IMR-90 (cell line): ENCODE data around the gene EXOC4. TPM values are rescaled to one million over a fixed set of nuclear protein-coding genes. Genes with fewer than 3 reads are reported as not detected.

Experiments
- ATAC-seq: fragments of 200-7000 bp; cut with Tn5 transposase; 2 replicates; pipeline ENCODE4 v1.9.1; 2020; ENCODE audit warnings: low read depth, mild to moderate bottlenecking, moderate library complexity
- BruUV-seq: library from RNA; stranded (reverse); fragments of 400-500 nt; replicated peaks from 2 replicates; lab custom pipeline; 2021; lab: Mats Ljungman, UMichigan
- CTCF ChIA-PET: fragments of 300-600 bp; formaldehyde crosslinking; extraction: SDS; loops from one replicate; lab custom pipeline; 2021; ENCODE audit warnings: antibody characterized with exemption; lab: Yijun Ruan, JAX
- POLR2A ChIA-PET: fragments of 300-600 bp; sonication (Branson Sonifier 250); formaldehyde crosslinking; loops from one replicate; lab custom pipeline; 2022; ENCODE audit warnings: antibody characterized with exemption; ENCODE audit not compliant: unreplicated experiment; lab: Charles Lee
- DNase-seq: peaks from one replicate; pipeline ENCODE4 v3.0.0; 2013
- H2AFZ ChIP-seq: replicated peaks from 2 replicates; pipeline ENCODE3; 2013; ENCODE audit warnings: low read length, mild to moderate bottlenecking; ENCODE audit not compliant: poor library complexity
- H2AK5ac ChIP-seq: 2 replicates; pipeline ENCODE4 v1.6.1; 2013; ENCODE audit warnings: low read depth, low read length, inconsistent platforms
- H2AK9ac ChIP-seq: replicated peaks from 2 replicates; pipeline ENCODE3; 2013; ENCODE audit warnings: mild to moderate bottlenecking, low read depth, low read length, moderate library complexity; ENCODE audit not compliant: poor library complexity
- H2BK120ac ChIP-seq: 2 replicates; pipeline ENCODE4 v1.6.1; 2013; ENCODE audit warnings: low read depth, low read length, inconsistent platforms
- H2BK15ac ChIP-seq: 3 replicates; pipeline ENCODE4 v1.6.1; 2013; ENCODE audit warnings: low read depth, low read length, inconsistent platforms
- H2BK20ac ChIP-seq: 2 replicates; pipeline ENCODE4 v1.6.1; 2013; ENCODE audit warnings: low read depth, mild to moderate bottlenecking, inconsistent platforms, low read length, moderate library complexity
- H2BK5ac ChIP-seq: 2 replicates; pipeline ENCODE4 v1.6.1; 2013; ENCODE audit warnings: mild to moderate bottlenecking, low read depth, low read length, inconsistent platforms; ENCODE audit not compliant: poor library complexity, severe bottlenecking
- H3K14ac ChIP-seq: replicated peaks from 2 replicates; pipeline ENCODE4 v1.6.1; 2013; ENCODE audit warnings: low read depth, low read length, inconsistent platforms
- H3K18ac ChIP-seq: 2 replicates; pipeline ENCODE4 v1.6.1; 2013; ENCODE audit warnings: low read depth, low read length, control low read depth
- H3K23ac ChIP-seq: 2 replicates; pipeline ENCODE4 v1.6.1; 2013; ENCODE audit warnings: low read depth, low read length, inconsistent platforms
- H3K27ac ChIP-seq: 2 replicates; pipeline ENCODE4 v1.5.1; 2013; ENCODE audit warnings: mild to moderate bottlenecking, control low read depth, low read length; ENCODE audit not compliant: insufficient read depth
- H3K27me3 ChIP-seq: 2 replicates; pipeline ENCODE4 v1.6.1; 2013; ENCODE audit warnings: low read length; ENCODE audit not compliant: control insufficient read depth, insufficient read depth
- H3K36me3 ChIP-seq: 2 replicates; pipeline ENCODE4 v1.6.1; 2013; ENCODE audit warnings: low read length, mixed read lengths; ENCODE audit not compliant: control insufficient read depth, insufficient read depth
- H3K4ac ChIP-seq: 2 replicates; pipeline ENCODE4 v1.6.1; 2013; ENCODE audit warnings: low read depth, low read length, inconsistent platforms
- H3K4me1 ChIP-seq: 2 replicates; pipeline ENCODE4 v1.6.1; 2013; ENCODE audit warnings: low read length, mixed read lengths; ENCODE audit not compliant: control insufficient read depth, insufficient read depth
- H3K4me2 ChIP-seq: 2 replicates; pipeline ENCODE4 v1.6.1; 2013; ENCODE audit warnings: low read depth, mild to moderate bottlenecking, control low read depth, low read length, moderate library complexity
- H3K4me3 ChIP-seq: 2 replicates; pipeline ENCODE4 v1.5.1; 2013; ENCODE audit warnings: low read depth, mild to moderate bottlenecking, control low read depth, low read length, moderate library complexity; ENCODE audit not compliant: insufficient read depth
- H3K56ac ChIP-seq: 2 replicates; pipeline ENCODE4 v1.6.1; 2013; ENCODE audit warnings: low read length, inconsistent platforms; ENCODE audit not compliant: insufficient read depth; ENCODE audit errors: extremely low read depth
- H3K79me1 ChIP-seq, 2 experiments: 2 replicates each; pipeline ENCODE4 v1.6.1; 2013; ENCODE audit warnings: low read length in 2 of 2, inconsistent platforms in 1 of 2, low read depth in 1 of 2
- H3K9ac ChIP-seq: 2 replicates; pipeline ENCODE4 v1.6.1; 2013; ENCODE audit warnings: low read depth, low read length, control low read depth
- H3K9me1 ChIP-seq: 2 replicates; pipeline ENCODE4 v1.6.1; 2013; ENCODE audit warnings: low read length, inconsistent platforms; ENCODE audit not compliant: insufficient read depth
- H3K9me3 ChIP-seq: 2 replicates; pipeline ENCODE4 v1.6.1; 2013; ENCODE audit warnings: low read length; ENCODE audit not compliant: control insufficient read depth, insufficient read depth
- H4K20me1 ChIP-seq: 2 replicates; pipeline ENCODE4 v1.6.1; 2013; ENCODE audit warnings: low read length, inconsistent platforms; ENCODE audit not compliant: insufficient read depth
- H4K5ac ChIP-seq: 2 replicates; pipeline ENCODE4 v1.6.1; 2013; ENCODE audit warnings: mild to moderate bottlenecking, low read depth, low read length, control low read depth
- H4K8ac ChIP-seq, 2 experiments: 2 replicates each; pipeline ENCODE4 v1.6.1; 2013; ENCODE audit warnings: low read depth in 2 of 2, low read length in 2 of 2, control low read depth in 1 of 2, inconsistent platforms in 1 of 2
- H4K91ac ChIP-seq: 2 replicates; pipeline ENCODE4 v1.6.1; 2013; ENCODE audit warnings: low read depth, low read length, inconsistent platforms; ENCODE audit not compliant: insufficient read depth
- BHLHE40 ChIP-seq: fragments of 150-350 bp; IDR thresholded peaks from 2 replicates; pipeline ENCODE4 v1.6.1; 2016; ENCODE audit warnings: mild to moderate bottlenecking, low read depth, low read length
- CHD1 ChIP-seq: IDR thresholded peaks from 2 replicates; pipeline ENCODE4 v1.6.1; 2012; ENCODE audit warnings: low read depth, low read length, improper control_type of control experiment
- MAZ ChIP-seq: IDR thresholded peaks from 2 replicates; pipeline ENCODE4 v1.6.1; 2012; ENCODE audit warnings: low read depth, mild to moderate bottlenecking, low read length, improper control_type of control experiment, moderate library complexity, borderline replicate concordance
- POLR2A ChIP-seq: IDR thresholded peaks from 2 replicates; pipeline ENCODE4 v1.6.1; 2012; ENCODE audit warnings: mild to moderate bottlenecking, low read depth, low read length
- RAD21 ChIP-seq: IDR thresholded peaks from 2 replicates; pipeline ENCODE4 v1.6.1; 2012; ENCODE audit warnings: low read length, improper control_type of control experiment
- WGBS, 2 experiments: methylation state at CpG; one replicate each; pipeline versions ENCODE4 v1.1.5 to v1.1.7; 2013; ENCODE audit warnings: missing lambda C conversion rate in 2 of 2; ENCODE audit not compliant: insufficient read length in 1 of 2; ENCODE audit errors: extremely low coverage in 2 of 2; 5-methylcytosine and 5-hydroxymethylcytosine counted together
- dilution Hi-C: fragments of 300-500 bp; cut with HindIII; formaldehyde crosslinking; loops from one replicate; pipeline ENCODE4 v1.14.3; 2018; ENCODE audit warnings: low sequenced_read_pairs; ENCODE audit not compliant: unreplicated experiment
- in situ Hi-C: fragments of 300-500 bp; cut with MboI; formaldehyde crosslinking; loops from 3 replicates; pipeline ENCODE4 v1.14.3; 2019; ENCODE audit warnings: low sequenced_read_pairs, inconsistent platforms, mixed read lengths
- intact Hi-C: fragments of 100-400 bp; cut with micrococcal nuclease; formaldehyde crosslinking; loops from 2 replicates; pipeline ENCODE4 v1.10.0; 2022
- polyA plus RNA-seq, 3 experiments: library from polyadenylated mRNA; depleted of rRNA; stranded (reverse); fragments of >200 nt; gene quantifications; 2 replicates each; pipeline ENCODE4 v1.2.3, GENCODE V29; 2012; ENCODE audit warnings: low replicate concordance in 1 of 3
- total RNA-seq: library from RNA; depleted of rRNA; stranded (reverse); fragments of >200 nt; gene quantifications from 2 replicates; pipeline ENCODE4 v1.2.3, GENCODE V29; 2012
- TF ChIP-seq, protein P1 (sequence below): fragments of 150-350 bp; IDR thresholded peaks from 2 replicates; pipeline ENCODE4 v1.6.1; 2016; ENCODE audit warnings: low read depth, mild to moderate bottlenecking, low read length, moderate library complexity, borderline replicate concordance
- TF ChIP-seq, protein P2 (sequence below): fragments of 150-350 bp; IDR thresholded peaks from 2 replicates; pipeline ENCODE4 v1.6.1; 2017; ENCODE audit warnings: mild to moderate bottlenecking, antibody characterized with exemption, low read length, low read depth

Gene EXOC4
- total and polyA plus RNA-seq, 2 of the 4 experiments (the other 2 are of a cell fraction), result 25.4 to 94.6 TPM

DNA sequence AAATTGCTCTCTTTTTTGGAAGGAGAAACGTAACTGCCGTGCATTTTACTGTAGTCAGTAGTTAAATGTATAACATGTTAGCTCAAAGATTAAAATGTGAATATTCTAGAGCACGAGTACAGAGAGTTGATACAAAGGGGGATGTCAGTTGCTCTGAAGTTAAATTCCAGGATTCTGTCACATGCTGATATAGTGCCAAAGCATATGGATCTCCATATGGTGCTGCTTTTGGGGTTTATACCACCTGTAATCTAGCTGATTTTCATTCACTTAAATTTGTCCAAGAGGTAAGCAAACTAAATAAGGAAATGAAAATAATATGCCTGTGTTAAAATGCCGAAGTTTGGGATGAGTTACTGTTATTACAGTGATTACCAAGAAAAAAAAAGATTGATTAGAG, 298.6 kb downstream of the EXOC4 start:
- Histone ChIP-seq H3K27me3 (no peaks in the 10 kb centered on the region), H2AFZ (no peak overlapping the region), H2BK5ac (no peak overlapping the region), H3K36me3 (no peaks in the 10 kb centered on the region), H2BK15ac (no peak overlapping the region), H3K27ac (no peak overlapping the region), H4K8ac (no peak overlapping the region), H3K9me3 (no peaks in the 10 kb centered on the region), H3K14ac (no peak overlapping the region), H3K4me1 (no peaks in the 10 kb centered on the region), H4K91ac (no peak overlapping the region), H3K4ac (no peak overlapping the region), H3K18ac (no peak overlapping the region), H4K5ac (no peak overlapping the region), H3K56ac (no peak overlapping the region), H2BK20ac (no peak overlapping the region), H3K4me3 (no peak overlapping the region), H4K20me1 (no peaks in the 10 kb centered on the region), H3K9ac (no peak overlapping the region), H3K79me1 (no peaks in the 10 kb centered on the region; a peak in 1 of 4 replicates), H2AK5ac (no peak overlapping the region), H3K9me1 (no peaks in the 10 kb centered on the region), H2AK9ac (no peak overlapping the region), H3K4me2 (no peak overlapping the region), H3K23ac (no peak overlapping the region), H2BK120ac (no peak overlapping the region)
- WGBS, 2 experiments, result 100% methylated on average over 2 of the region's 4 CpGs; no CpG with 5 or more reads in 1 of the 2 experiments
- dilution Hi-C loops (no loop called here), in situ Hi-C loops (no loop called here), intact Hi-C loops (no loop called here)
- TF ChIP-seq POLR2A, result no peak
- no peak for TF ChIP-seq MAZ
- TF ChIP-seq, protein P1, sequence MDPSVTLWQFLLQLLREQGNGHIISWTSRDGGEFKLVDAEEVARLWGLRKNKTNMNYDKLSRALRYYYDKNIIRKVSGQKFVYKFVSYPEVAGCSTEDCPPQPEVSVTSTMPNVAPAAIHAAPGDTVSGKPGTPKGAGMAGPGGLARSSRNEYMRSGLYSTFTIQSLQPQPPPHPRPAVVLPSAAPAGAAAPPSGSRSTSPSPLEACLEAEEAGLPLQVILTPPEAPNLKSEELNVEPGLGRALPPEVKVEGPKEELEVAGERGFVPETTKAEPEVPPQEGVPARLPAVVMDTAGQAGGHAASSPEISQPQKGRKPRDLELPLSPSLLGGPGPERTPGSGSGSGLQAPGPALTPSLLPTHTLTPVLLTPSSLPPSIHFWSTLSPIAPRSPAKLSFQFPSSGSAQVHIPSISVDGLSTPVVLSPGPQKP, result no peak
- no peak for TF ChIP-seq BHLHE40
- TF ChIP-seq, protein P2, sequence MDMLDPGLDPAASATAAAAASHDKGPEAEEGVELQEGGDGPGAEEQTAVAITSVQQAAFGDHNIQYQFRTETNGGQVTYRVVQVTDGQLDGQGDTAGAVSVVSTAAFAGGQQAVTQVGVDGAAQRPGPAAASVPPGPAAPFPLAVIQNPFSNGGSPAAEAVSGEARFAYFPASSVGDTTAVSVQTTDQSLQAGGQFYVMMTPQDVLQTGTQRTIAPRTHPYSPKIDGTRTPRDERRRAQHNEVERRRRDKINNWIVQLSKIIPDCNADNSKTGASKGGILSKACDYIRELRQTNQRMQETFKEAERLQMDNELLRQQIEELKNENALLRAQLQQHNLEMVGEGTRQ, result no peak
- no peak for TF ChIP-seq CHD1
- no peak for TF ChIP-seq RAD21
- ATAC-seq (no peak), DNase-seq (no peak)
- BruUV-seq, result no TSS peak
- CTCF ChIA-PET, result no interaction called here
- POLR2A ChIA-PET, result no interaction called here
